Neutrophil (primary cell): Measurements from ENCODE around the gene LIN52.

Source experiments
- H3K27ac ChIP-seq: fragments of 200-600 bp; sonication (generic); 2 replicates; pipeline ENCODE4 v1.5.1; 2016; ENCODE audit warnings: mild to moderate bottlenecking, moderate library complexity
- H3K27me3 ChIP-seq: fragments of 200-600 bp; sonication (generic); 2 replicates; pipeline ENCODE4 v1.6.0; 2016; ENCODE audit warnings: mild to moderate bottlenecking
- H3K36me3 ChIP-seq: fragments of 200-600 bp; sonication (generic); 2 replicates; pipeline ENCODE4 v1.5.1; 2017
- H3K4me1 ChIP-seq, 2 experiments: fragments of 200-600 bp in 1 of 2; sonication (generic) in 1 of 2; 1 replicate in 1 of 2; 2 replicates in 1 of 2; pipeline versions ENCODE4 v1.5.1 to v1.6.1; 2013 to 2016; ENCODE audit warnings: low read depth in 1 of 2, low read length in 1 of 2, mild to moderate bottlenecking in 1 of 2, moderate library complexity in 1 of 2; ENCODE audit not compliant: control insufficient read depth in 1 of 2, insufficient read depth in 1 of 2
- H3K4me3 ChIP-seq, 2 experiments: fragments of 200-600 bp in 1 of 2; sonication (generic) in 1 of 2; 1 replicate in 1 of 2; 2 replicates in 1 of 2; pipeline ENCODE4 v1.5.1; 2013 to 2016; ENCODE audit warnings: low read depth in 1 of 2, low read length in 1 of 2, mild to moderate bottlenecking in 1 of 2, moderate library complexity in 1 of 2
- H3K9me3 ChIP-seq: fragments of 200-600 bp; sonication (generic); 2 replicates; pipeline ENCODE4 v1.5.1; 2016
- CTCF ChIP-seq: fragments of 200-600 bp; sonication (generic); IDR thresholded peaks from 2 replicates; pipeline ENCODE4 v1.5.1; 2016; ENCODE audit warnings: antibody characterized with exemption

LIN52 gene

GRCh38 chr14:74083784-74084276 lies 926 bp upstream of the LIN52 start:
- H3K4me3 ChIP-seq = peak overlapping the region; percentile 75 to 76
- H3K36me3 ChIP-seq = no peaks in the 10 kb centered on the region
- H3K27me3 ChIP-seq = no peaks in the 10 kb centered on the region
- H3K4me1 ChIP-seq = peaks cover 17 to 20% of the 10 kb centered on the region in 2 experiments
- H3K27ac ChIP-seq = peak overlapping the region; percentile 74
- no peaks in the 10 kb centered on the region for H3K9me3 ChIP-seq
- TF ChIP-seq CTCF = no peak

- TF ChIP-seq CTCF = no peak
Measured at GRCh38 chr14:74085047-74085637, 386 bp downstream of the LIN52 start.

GRCh38 chr14:74085828-74086227 lies 1.1 kb downstream of the LIN52 start:
- Histone ChIP-seq H3K27ac (no peak overlapping the region), H3K4me3 (peak overlapping the region in 1 of 2 experiments; percentile 76), H3K9me3 (no peaks in the 10 kb centered on the region), H3K27me3 (no peaks in the 10 kb centered on the region), H3K36me3 (no peaks in the 10 kb centered on the region), H3K4me1 (peaks cover 17 to 20% of the 10 kb centered on the region in 2 experiments)
- TF ChIP-seq CTCF = no peak

More at GRCh38 chr14:74085047-74085637, 386 bp downstream of the LIN52 start:
- H3K9me3 ChIP-seq = no peaks in the 10 kb centered on the region
- no peaks in the 10 kb centered on the region for H3K27me3 ChIP-seq
- no peaks in the 10 kb centered on the region for H3K36me3 ChIP-seq
- peak overlapping the region; percentile 75 to 76 for H3K4me3 ChIP-seq
- H3K4me1 ChIP-seq = peaks cover 17 to 20% of the 10 kb centered on the region in 2 experiments
- H3K27ac ChIP-seq = peak overlapping the region; percentile 74

- no peaks in the 10 kb centered on the region for H3K36me3 ChIP-seq
- no peak overlapping the region for H3K27ac ChIP-seq
- peaks cover 9 to 11% of the 10 kb centered on the region in 2 experiments for H3K4me1 ChIP-seq
- TF ChIP-seq CTCF = no peak
- no peaks in the 10 kb centered on the region for H3K27me3 ChIP-seq
- H3K4me3 ChIP-seq = no peak overlapping the region
- no peaks in the 10 kb centered on the region for H3K9me3 ChIP-seq
Measured at GRCh38 chr14:74089251-74090020, 4.7 kb downstream of the LIN52 start.

GRCh38 chr14:74105381-74105780 lies 20.6 kb downstream of the LIN52 start:
- no peaks in the 10 kb centered on the region for H3K27me3 ChIP-seq
- no peaks in the 10 kb centered on the region for H3K4me1 ChIP-seq
- TF ChIP-seq CTCF = no peak
- H3K9me3 ChIP-seq = no peaks in the 10 kb centered on the region
- H3K36me3 ChIP-seq = peaks cover 29% of the 10 kb centered on the region
- no peak overlapping the region for H3K4me3 ChIP-seq
- H3K27ac ChIP-seq = no peak overlapping the region
